Fibroblast of skin of abdomen (primary cell): ENCODE results near the gene IFNA7. TPM values are rescaled to one million over a fixed set of nuclear protein-coding genes. Genes with fewer than 3 reads are reported as not detected.
"Not testable (repeated sequence)": the region's sequence is repeated elsewhere in the genome, so short reads cannot be mapped to it uniquely, and the experiment has no call there.

Experiments used
- DNase-seq: peaks from one replicate; pipeline ENCODE4 v3.0.0-alpha.2; 2013
- polyA plus RNA-seq, 2 experiments: library from polyadenylated mRNA; unstranded; fragments of 120-200 nt; gene quantifications; one replicate each; pipeline ENCODE4 v1.2.1, GENCODE V29; 2013; ENCODE audit not compliant: insufficient read length in 2 of 2

IFNA7 gene
- polyA plus RNA-seq (2013, experiment 1 of 2; ENCODE audit: insufficient read length): not detected
- polyA plus RNA-seq (2013, experiment 2 of 2; ENCODE audit: insufficient read length): not detected

DNA sequence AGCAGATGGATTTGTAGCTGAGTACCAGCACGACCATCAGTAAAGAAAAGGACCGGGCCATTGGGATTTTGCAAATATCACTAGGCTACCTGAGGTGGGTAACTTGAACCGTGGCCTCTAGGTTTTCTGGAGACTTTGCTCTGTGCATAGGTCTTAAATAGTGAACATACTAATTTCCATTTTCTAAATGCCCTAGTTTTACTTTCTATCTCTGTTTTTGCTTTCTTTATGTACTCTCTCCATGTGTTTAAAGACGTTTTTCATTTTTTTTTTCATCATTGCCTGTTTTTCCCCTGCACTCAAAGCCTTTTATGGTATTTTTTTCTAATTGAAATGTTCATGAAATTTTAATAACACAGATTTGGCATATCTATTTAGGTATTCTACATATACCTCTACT is at the start of gene IFNA7:
IFNA7 (minus strand) TSS at position 101 of the 400 bp plus-strand sequence; CDS start at position 61, 40 bp downstream.
- DNase-seq: not testable (repeated sequence)

DNA sequence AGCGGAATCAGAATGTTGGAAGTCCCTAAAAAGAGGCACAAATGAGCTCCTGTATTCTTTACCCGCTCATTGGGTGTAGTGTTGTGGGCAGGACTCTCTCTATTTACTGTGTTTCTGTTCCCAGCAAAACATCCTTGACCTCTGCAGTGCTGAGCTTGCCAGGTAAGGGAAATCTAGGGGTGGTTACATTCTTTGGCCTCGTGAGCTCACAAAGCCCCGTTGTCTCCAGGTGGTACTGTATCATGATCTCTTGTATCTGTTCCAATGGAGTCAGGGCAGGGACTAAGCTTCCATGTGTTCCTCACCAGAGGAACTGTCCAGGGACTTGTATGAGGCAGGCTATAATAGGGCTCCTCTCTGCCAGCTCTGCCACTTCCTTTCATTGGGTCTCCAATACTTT is 49.6 kb upstream of the IFNA7 start:
- DNase-seq: no peak

GRCh38 chr9:21251190-21251589 is 49.2 kb upstream of the IFNA7 start:
- DNase-seq: no peak

DNA sequence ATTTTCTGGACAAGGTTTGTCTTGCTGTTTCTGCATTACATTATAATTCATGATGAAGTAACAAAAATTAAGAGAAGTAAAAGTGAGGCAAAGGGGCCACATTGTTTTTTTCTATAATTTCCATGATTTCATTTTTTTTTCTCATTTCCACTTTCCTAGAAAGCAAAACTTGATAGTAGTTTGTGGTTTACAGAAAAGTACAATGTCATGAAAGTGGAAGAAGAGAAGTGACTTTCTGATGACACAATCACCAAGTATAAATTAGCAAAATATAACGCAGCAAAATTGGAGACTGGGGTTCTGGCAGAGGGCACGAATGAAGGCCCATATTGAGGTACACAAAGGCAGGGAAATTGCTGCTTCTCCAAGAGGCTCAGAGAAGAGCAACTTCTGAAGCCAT is 42.8 kb upstream of the IFNA7 start:
- no peak for DNase-seq

DNA sequence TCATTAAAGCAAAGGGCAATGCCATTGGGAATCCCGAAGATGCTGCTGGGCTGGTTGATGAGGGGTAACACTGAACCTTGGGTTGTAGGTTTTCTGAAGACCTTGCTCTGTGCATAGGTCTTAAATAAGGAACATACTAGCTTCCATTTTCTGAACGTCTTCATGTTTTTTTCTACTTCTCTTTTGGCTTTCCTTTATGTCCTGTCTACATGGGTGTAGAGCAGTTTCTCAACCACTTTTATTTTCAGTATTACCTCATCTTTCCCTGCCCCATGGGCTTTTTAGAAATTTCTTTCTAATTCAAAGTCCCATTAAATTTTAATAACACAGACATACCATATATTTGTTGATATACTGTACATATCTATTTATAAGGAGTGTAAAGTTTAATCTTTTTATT is 37.9 kb upstream of the IFNA7 start, which contains the start of gene IFNA14:
IFNA14 (minus strand) TSS at position 95 of the 400 bp plus-strand sequence; CDS start at position 25, 70 bp downstream.
- DNase-seq: no peak

- not testable (repeated sequence) for DNase-seq
Measured at GRCh38 chr9:21236360-21236714, 34.3 kb upstream of the IFNA7 start.

DNA sequence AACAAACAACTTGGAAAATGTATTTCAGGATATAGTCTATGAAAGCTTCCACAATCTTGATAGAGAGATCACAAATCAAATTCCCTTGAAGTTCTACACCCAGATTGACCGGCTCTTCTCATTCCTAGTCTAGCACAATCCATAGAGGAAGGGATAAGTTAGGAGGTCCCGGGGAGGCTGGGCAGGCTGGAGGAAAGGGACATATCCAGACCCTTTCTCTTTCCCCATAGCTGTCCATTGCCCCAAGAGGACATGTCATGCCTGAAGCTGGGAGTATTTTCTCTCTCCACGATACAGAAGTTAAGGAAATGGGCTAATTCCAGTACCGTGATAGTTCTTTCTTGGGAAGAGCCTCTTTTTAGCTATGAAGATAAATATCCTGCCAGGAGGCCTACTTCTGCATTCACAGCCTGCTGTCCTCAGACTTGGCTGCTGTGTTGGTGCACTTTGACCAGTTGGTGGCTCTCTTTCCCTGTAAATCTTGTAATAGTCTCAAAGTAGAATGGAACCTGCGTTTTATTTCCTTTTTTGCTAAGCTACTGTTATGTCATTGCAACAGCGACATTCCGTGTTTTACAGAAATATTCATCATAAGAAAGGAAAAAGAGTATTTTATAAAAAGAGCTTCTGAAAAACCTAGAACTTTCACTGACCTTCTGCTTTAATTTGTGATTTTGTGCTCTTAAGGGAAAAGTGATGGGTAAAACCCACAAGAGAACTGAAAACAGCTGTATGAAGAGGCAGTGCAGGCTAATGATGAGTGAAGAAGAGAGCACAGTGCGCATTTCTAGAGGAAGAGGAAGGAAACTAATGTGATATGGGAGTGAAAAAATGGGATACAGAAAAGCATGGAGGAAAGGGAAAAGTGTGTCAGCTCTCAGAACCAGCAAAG is 33.7 kb upstream of the IFNA7 start:
- peak; percentile 27 for DNase-seq

DNA sequence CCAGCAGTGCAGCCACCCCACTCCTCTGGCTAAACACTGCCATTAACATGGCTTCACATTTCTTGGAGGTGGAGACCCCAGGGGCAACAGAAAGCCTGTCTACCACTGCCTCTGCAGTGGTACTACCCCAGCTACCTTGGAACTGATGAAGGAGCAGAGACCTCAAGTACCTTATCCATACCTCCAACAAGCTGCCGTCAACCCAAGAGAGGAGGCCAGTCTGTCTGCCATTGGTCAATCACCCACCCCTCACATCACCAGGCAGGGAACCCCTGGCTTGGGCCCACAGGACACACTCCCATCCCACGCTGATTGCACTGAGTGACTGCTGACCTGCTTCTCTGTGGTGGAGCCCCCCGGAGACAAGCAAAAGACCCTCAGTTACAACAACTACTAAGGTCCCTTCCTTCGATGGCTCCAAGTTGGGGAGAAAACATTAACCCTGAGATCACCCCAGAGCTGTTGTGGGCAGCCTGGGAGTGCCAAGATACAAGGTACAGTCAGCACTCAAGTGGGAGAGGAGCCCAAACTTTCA is 32.2 kb upstream of the IFNA7 start:
- DNase-seq: no peak

DNA sequence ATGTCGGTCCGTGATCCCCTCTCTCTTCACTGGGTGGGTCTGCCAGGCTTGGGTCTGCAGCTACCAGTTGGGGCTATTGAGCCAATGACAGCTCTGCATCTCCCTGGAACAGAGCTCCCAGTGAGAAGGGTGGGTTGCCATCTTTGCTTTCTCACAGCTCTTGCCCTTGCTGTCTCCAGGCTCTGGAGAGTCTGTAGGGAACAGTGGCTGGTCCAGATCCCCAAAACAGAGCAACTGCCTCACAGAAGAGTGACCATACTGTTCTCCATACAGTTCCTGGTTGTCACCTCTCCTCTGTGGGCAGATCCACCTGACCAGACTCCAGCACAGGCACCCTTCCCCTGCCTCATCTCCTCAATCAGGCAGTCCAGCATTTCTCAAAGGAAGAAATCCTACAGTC is 31.3 kb upstream of the IFNA7 start:
- DNase-seq: no peak

GRCh38 chr9:21228122-21228521 is 26.1 kb upstream of the IFNA7 start, which contains the start of gene IFNA17:
IFNA17 (minus strand) TSS chr9:21228222; CDS start chr9:21228173, 49 bp downstream.
- DNase-seq: no peak

- DNase-seq: not testable (repeated sequence)
Measured at GRCh38 chr9:21217211-21217610, 15.2 kb upstream of the IFNA7 start, which contains the start of gene IFNA16. IFNA16 (minus strand) TSS chr9:21217311; CDS start chr9:21217305, 6 bp downstream.

GRCh38 chr9:21213411-21214326 is 11.7 kb upstream of the IFNA7 start:
- DNase-seq: not testable (repeated sequence)

- not testable (repeated sequence) for DNase-seq
Measured at GRCh38 chr9:21212160-21212559, 10.2 kb upstream of the IFNA7 start.

- DNase-seq: not testable (repeated sequence)
Measured at GRCh38 chr9:21210782-21211181, 8.8 kb upstream of the IFNA7 start.

GRCh38 chr9:21210311-21210710 is 8.3 kb upstream of the IFNA7 start:
- DNase-seq: no peak

- not testable (repeated sequence) for DNase-seq
Measured at GRCh38 chr9:21207043-21207442, 5.0 kb upstream of the IFNA7 start, which contains the start of gene IFNA10. IFNA10 (minus strand) TSS chr9:21207143; CDS start chr9:21207097, 46 bp downstream.

GRCh38 chr9:21205204-21205603 is 3.2 kb upstream of the IFNA7 start:
- no peak for DNase-seq

- DNase-seq: not testable (repeated sequence)
Measured at GRCh38 chr9:21194867-21195776, 6.9 kb downstream of the IFNA7 start.

GRCh38 chr9:21187487-21187886 is 14.5 kb downstream of the IFNA7 start, which contains the start of gene IFNA4:
IFNA4 (minus strand) TSS chr9:21187587; CDS start chr9:21187531, 56 bp downstream.
- DNase-seq: not testable (repeated sequence)

DNA sequence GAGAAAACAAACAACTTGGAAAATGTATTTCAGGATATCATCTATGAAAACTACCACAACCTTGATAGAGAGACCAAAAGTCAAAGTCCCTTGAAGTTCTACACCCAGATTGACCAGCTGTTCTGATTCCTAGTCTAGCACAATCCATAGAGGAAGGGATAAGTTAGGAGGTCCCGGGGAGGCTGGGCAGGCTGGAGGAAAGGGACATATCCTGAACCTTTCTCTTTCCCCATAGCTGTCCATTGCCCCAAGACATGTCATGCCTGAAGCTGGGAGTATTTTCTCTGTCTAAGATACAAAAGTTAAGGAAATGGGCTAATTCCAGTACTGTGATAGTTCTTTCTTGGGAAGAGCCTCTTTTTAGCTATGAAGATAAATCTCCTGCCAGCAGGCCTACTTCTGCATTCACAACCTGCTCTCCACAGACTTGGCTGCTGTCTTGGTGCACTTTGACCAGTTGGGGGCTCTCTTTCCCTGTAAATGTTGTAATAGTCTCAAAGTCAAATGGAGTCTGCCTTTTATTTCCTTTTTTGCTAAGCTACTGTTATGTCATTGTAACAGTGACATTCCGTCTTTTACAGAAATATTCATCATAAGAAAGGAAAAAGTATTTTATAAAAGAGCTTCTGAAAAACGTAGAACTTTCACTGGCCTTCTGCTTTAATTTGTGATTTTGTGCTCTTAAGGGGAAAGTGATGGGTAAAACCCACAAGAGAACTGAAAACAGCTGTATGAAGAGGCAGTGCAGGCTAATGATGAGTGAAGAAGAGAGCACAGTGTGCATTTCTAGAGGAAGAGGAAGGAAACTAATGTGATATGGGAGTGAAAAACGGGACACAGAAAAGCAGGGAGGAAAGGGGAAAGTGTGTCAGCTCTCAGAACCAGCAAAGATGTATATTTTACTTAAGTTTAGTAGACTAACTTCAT is 18.9 kb downstream of the IFNA7 start:
- DNase-seq: peak; percentile 3
